NOMO-1 (cell line): ENCODE measurements around the gene CYTH2.
A peak's percentile ranks its signal among the peaks of the same experiment; 100 is the strongest.
"Not testable (repeated sequence)": the region's sequence is repeated elsewhere in the genome, so short reads cannot be mapped to it uniquely, and the experiment has no call there.

Source experiments
- DNase-seq, 2 experiments: peaks; one replicate each; lab custom pipeline; 2025; ENCODE audit not compliant: unreplicated experiment in 2 of 2; lab: John Stamatoyannopoulos, UW

CYTH2 gene

GRCh38 chr19:48476176-48476575, 7.0 kb downstream of the CYTH2 start:
- no peak for DNase-seq

GRCh38 chr19:48477067-48477685, 8.0 kb downstream of the CYTH2 start:
- no peak for DNase-seq

GRCh38 chr19:48477698-48478338, 8.6 kb downstream of the CYTH2 start:
- DNase-seq: no peak

- DNase-seq: no peak
Observed at GRCh38 chr19:48478339-48479256, 9.4 kb downstream of the CYTH2 start.

- no peak for DNase-seq
Observed at GRCh38 chr19:48479686-48480085, 10.5 kb downstream of the CYTH2 start.

GRCh38 chr19:48480183-48480557, 11.0 kb downstream of the CYTH2 start:
- DNase-seq: peak in 1 of 2 experiments; percentile 4

- peak; percentile 41 to 45 for DNase-seq
Observed at GRCh38 chr19:48480558-48481500, 11.7 kb downstream of the CYTH2 start.

- no peak for DNase-seq
Observed at GRCh38 chr19:48481846-48482639, 12.9 kb downstream of the CYTH2 start.

- no peak for DNase-seq
Observed at GRCh38 chr19:48483301-48483700, 14.1 kb downstream of the CYTH2 start.

- DNase-seq: no peak
Observed at GRCh38 chr19:48484247-48484893, 15.2 kb downstream of the CYTH2 start.

GRCh38 chr19:48484931-48485612, 15.9 kb downstream of the CYTH2 start:
- no peak for DNase-seq

GRCh38 chr19:48486706-48487105, 17.5 kb downstream of the CYTH2 start:
- DNase-seq: not testable (repeated sequence)

- no peak for DNase-seq
Observed at GRCh38 chr19:48487544-48487943, 18.4 kb downstream of the CYTH2 start.

- no peak for DNase-seq
Observed at GRCh38 chr19:48487948-48488347, 18.8 kb downstream of the CYTH2 start.

GRCh38 chr19:48488478-48488877, 19.3 kb downstream of the CYTH2 start:
- DNase-seq: not testable (repeated sequence)

- peak; percentile 49 to 61 for DNase-seq
Observed at GRCh38 chr19:48489608-48490216, 20.5 kb downstream of the CYTH2 start.

GRCh38 chr19:48490981-48491792, 22.0 kb downstream of the CYTH2 start:
- peak in 1 of 2 experiments; percentile 28 for DNase-seq
